GM12891 (cell line): ENCODE results near the gene RPL6.

Experiments used
- POLR2A ChIP-seq: IDR thresholded peaks from 2 replicates; pipeline ENCODE4 v1.6.1; 2011; ENCODE audit warnings: low read depth, low read length, control low read depth
- POLR2AphosphoS5 ChIP-seq: IDR thresholded peaks from 2 replicates; pipeline ENCODE4 v1.6.1; 2011; ENCODE audit warnings: low read depth, low read length, control low read depth
- SPI1 ChIP-seq: IDR thresholded peaks from 2 replicates; pipeline ENCODE4 v1.6.1; 2011; ENCODE audit warnings: low read depth, low read length, control low read depth
- TAF1 ChIP-seq: IDR thresholded peaks from 2 replicates; pipeline ENCODE4 v1.6.1; 2011; ENCODE audit warnings: low read depth, low read length, control low read depth

- TF ChIP-seq POLR2AphosphoS5 (no peak), POLR2A (no peak), TAF1 (no peak), SPI1 (no peak)
These were observed 49.3 kb upstream of the RPL6 start for GRCh38 chr12:112458751-112459150.
